Measurements from ENCODE around the gene KNL1. TPM values are rescaled to one million over a fixed set of nuclear protein-coding genes. Genes with fewer than 3 reads are reported as not detected.

KNL1 gene
- total and polyA plus RNA-seq, 4 donors: 1.5 to 38.5 (median 2.9) TPM

GRCh38 chr15:40593165-40593564 is 884 bp upstream of the KNL1 start:
- H3K27me3 ChIP-seq (ENCODE audit: control insufficient read depth in 4 of 4, insufficient read depth in 4 of 4, low read length in 3 of 4): no peaks in the 10 kb centered on the region
- no peak overlapping the region for H3K9ac ChIP-seq (ENCODE audit: low read depth in 1 of 2, low read length in 2 of 2)
- H3K4me3 ChIP-seq (ENCODE audit: low read depth in 1 of 3, low read length in 3 of 3): no peak overlapping the region
- peaks cover 0 to 13% (median 9%) of the 10 kb centered on the region in 4 donors for H3K4me1 ChIP-seq (ENCODE audit: control insufficient read depth in 4 of 4, insufficient read depth in 4 of 4, low read length in 3 of 4)
- no peak overlapping the region for H3K27ac ChIP-seq (ENCODE audit: low read depth in 1 of 2, low read length in 2 of 2)
- no peaks in the 10 kb centered on the region for H3K9me3 ChIP-seq (ENCODE audit: control insufficient read depth in 4 of 4, low read length in 3 of 4)
- no peak for DNase-seq (ENCODE audit: low spot score)
- no peak for TF ChIP-seq FOXA1 (IDR thresholded peaks at IDR 0.05)
- no peak for TF ChIP-seq RXRA (IDR thresholded peaks at IDR 0.05)
- TF ChIP-seq HNF4G (IDR thresholded peaks at IDR 0.05): no peak
- TF ChIP-seq HNF4A (conservative IDR thresholded peaks at IDR 0.05): no peak
- no peak for TF ChIP-seq TAF1 (conservative IDR thresholded peaks at IDR 0.05)
- no peak for TF ChIP-seq JUND (IDR thresholded peaks at IDR 0.05)
- no peak for TF ChIP-seq SP1 (IDR thresholded peaks at IDR 0.05)
- TF ChIP-seq ZBTB33 (IDR thresholded peaks at IDR 0.05): no peak
- TF ChIP-seq YY1 (IDR thresholded peaks at IDR 0.05): no peak
- TF ChIP-seq FOXA2 (IDR thresholded peaks at IDR 0.05): no peak
- 78% methylated on average over 2 of the region's 2 CpGs for WGBS
- no peaks in the 10 kb centered on the region for H3K36me3 ChIP-seq (ENCODE audit: control insufficient read depth in 4 of 4, insufficient read depth in 3 of 4, low read depth in 1 of 4, low read length in 3 of 4)

- Histone ChIP-seq H3K9me3 (ENCODE audit: control insufficient read depth in 4 of 4, low read length in 3 of 4) (no peaks in the 10 kb centered on the region), H3K4me3 (ENCODE audit: low read depth in 1 of 3, low read length in 3 of 3) (peak overlapping the region; percentile 76 to 78 (median 77)), H3K4me1 (ENCODE audit: control insufficient read depth in 4 of 4, insufficient read depth in 4 of 4, low read length in 3 of 4) (peaks cover 0 to 13% (median 9%) of the 10 kb centered on the region in 4 donors), H3K27me3 (ENCODE audit: control insufficient read depth in 4 of 4, insufficient read depth in 4 of 4, low read length in 3 of 4) (no peaks in the 10 kb centered on the region), H3K36me3 (ENCODE audit: control insufficient read depth in 4 of 4, insufficient read depth in 3 of 4, low read depth in 1 of 4, low read length in 3 of 4) (no peaks in the 10 kb centered on the region), H3K9ac (ENCODE audit: low read depth in 1 of 2, low read length in 2 of 2) (peak overlapping the region; percentile 1 to 4), H3K27ac (ENCODE audit: low read depth in 1 of 2, low read length in 2 of 2) (peak overlapping the region; percentile 81 to 87)
- TF ChIP-seq HNF4A (conservative IDR thresholded peaks at IDR 0.05) (no peak), EGR1 (IDR thresholded peaks at IDR 0.05; ENCODE audit: low read depth in 2 of 2) (no peak), ZBTB33 (IDR thresholded peaks at IDR 0.05) (no peak), JUND (IDR thresholded peaks at IDR 0.05) (no peak)
- DNase-seq (ENCODE audit: low spot score): peak; percentile 74
- 1% methylated on average over 31 of the region's 31 CpGs for WGBS
Observed at GRCh38 chr15:40594429-40594836, 384 bp downstream of the KNL1 start.

- Histone ChIP-seq H3K9ac (ENCODE audit: low read depth in 1 of 2, low read length in 2 of 2) (peak overlapping the region; percentile 4 to 19), H3K9me3 (ENCODE audit: control insufficient read depth in 4 of 4, low read length in 3 of 4) (no peaks in the 10 kb centered on the region), H3K36me3 (ENCODE audit: control insufficient read depth in 4 of 4, insufficient read depth in 3 of 4, low read depth in 1 of 4, low read length in 3 of 4) (no peaks in the 10 kb centered on the region), H3K4me1 (ENCODE audit: control insufficient read depth in 4 of 4, insufficient read depth in 4 of 4, low read length in 3 of 4) (peaks cover 0 to 13% (median 9%) of the 10 kb centered on the region in 4 donors), H3K27me3 (ENCODE audit: control insufficient read depth in 4 of 4, insufficient read depth in 4 of 4, low read length in 3 of 4) (no peaks in the 10 kb centered on the region), H3K27ac (ENCODE audit: low read depth in 1 of 2, low read length in 2 of 2) (no peak overlapping the region), H3K4me3 (ENCODE audit: low read depth in 1 of 3, low read length in 3 of 3) (peak overlapping the region in 1 of 3 donors; percentile 76)
- WGBS: 48% methylated on average over 5 of the region's 5 CpGs
- no peak for DNase-seq (ENCODE audit: low spot score)
- TF ChIP-seq GABPA (IDR thresholded peaks at IDR 0.05 in 1 of 2, conservative IDR thresholded peaks at IDR 0.05 in 1 of 2) (no peak), HNF4G (IDR thresholded peaks at IDR 0.05) (no peak), HNF4A (conservative IDR thresholded peaks at IDR 0.05) (no peak), CTCF (IDR thresholded peaks at IDR 0.05; ENCODE audit: low read depth, low read length, missing input control) (no peak), REST (IDR thresholded peaks at IDR 0.05) (no peak), FOXA2 (IDR thresholded peaks at IDR 0.05) (no peak), MAX (IDR thresholded peaks at IDR 0.05) (no peak), EGR1 (IDR thresholded peaks at IDR 0.05; ENCODE audit: low read depth in 2 of 2) (no peak), ZBTB33 (IDR thresholded peaks at IDR 0.05) (no peak), RAD21 (IDR thresholded peaks at IDR 0.05) (no peak), FOXA1 (IDR thresholded peaks at IDR 0.05) (no peak)
Observed at GRCh38 chr15:40595219-40595618, 1.2 kb downstream of the KNL1 start.
